ENCODE data around the gene NTN4.

NTN4 gene

GRCh38 chr12:95717316-95717928 is 73.1 kb downstream of the NTN4 start:
- WGBS (ENCODE audit: extremely low coverage, insufficient coverage, low lambda C conversion rate) = 100% methylated on average over 1 of the region's 5 CpGs
- Histone ChIP-seq H4K8ac (ENCODE audit: low read depth, low read length) (no peak overlapping the region), H2BK15ac (replicated peaks; ENCODE audit: low read depth) (no peak overlapping the region), H3K4ac (ENCODE audit: low read depth, low read length) (no peak overlapping the region), H3K79me2 (ENCODE audit: control insufficient read depth, insufficient read depth, low read length) (no peaks in the 10 kb centered on the region), H3K18ac (ENCODE audit: low read length) (no peak overlapping the region), H3K36me3 (ENCODE audit: control insufficient read depth, insufficient read depth, low read length) (no peaks in the 10 kb centered on the region), H3K27ac (ENCODE audit: low read depth, low read length) (no peak overlapping the region), H3K23ac (ENCODE audit: low read length) (no peak overlapping the region), H2AK5ac (ENCODE audit: low read length) (no peak overlapping the region), H3K4me3 (ENCODE audit: low read length) (no peak overlapping the region), H3K4me1 (ENCODE audit: control insufficient read depth, low read depth, low read length) (no peaks in the 10 kb centered on the region), H2BK5ac (ENCODE audit: low read length) (no peak overlapping the region), H3K4me2 (ENCODE audit: low read length) (no peak overlapping the region), H3K79me1 (ENCODE audit: low read length) (no peaks in the 10 kb centered on the region), H3K56ac (ENCODE audit: low read length) (no peak overlapping the region), H3K9ac (ENCODE audit: low read length) (no peak overlapping the region), H3K27me3 (ENCODE audit: insufficient read depth, low read length, poor library complexity) (no peaks in the 10 kb centered on the region), H4K5ac (ENCODE audit: low read length) (no peak overlapping the region), H2BK120ac (ENCODE audit: low read depth, low read length) (no peak overlapping the region)
- DNase-seq = no peak

DNA sequence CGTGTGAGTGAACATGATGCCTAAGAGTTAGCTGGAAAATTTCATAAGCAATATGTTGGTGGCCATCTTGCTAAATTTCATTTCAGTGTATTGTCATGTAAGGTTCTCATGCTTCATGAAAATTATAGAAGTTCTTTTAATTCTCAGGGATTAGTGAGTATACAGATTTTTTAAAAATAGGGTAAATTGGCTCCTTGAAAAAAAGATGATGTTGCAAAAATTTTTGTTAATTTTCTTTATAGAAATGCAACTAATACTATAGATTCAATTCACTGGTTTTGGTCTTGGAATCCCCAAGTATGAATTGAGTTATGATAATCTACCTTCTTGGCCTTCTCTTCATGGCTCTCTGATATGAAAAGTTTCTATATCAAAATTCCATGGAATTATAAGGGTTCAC is 75.4 kb downstream of the NTN4 start:
- H3K23ac ChIP-seq (ENCODE audit: low read length) = no peak overlapping the region
- H3K36me3 ChIP-seq (ENCODE audit: control insufficient read depth, insufficient read depth, low read length) = no peaks in the 10 kb centered on the region
- no peak overlapping the region for H3K4ac ChIP-seq (ENCODE audit: low read depth, low read length)
- no peak for DNase-seq
- H2BK5ac ChIP-seq (ENCODE audit: low read length) = no peak overlapping the region
- no peak overlapping the region for H2BK15ac ChIP-seq (replicated peaks; ENCODE audit: low read depth)
- no peak overlapping the region for H4K5ac ChIP-seq (ENCODE audit: low read length)
- no peaks in the 10 kb centered on the region for H3K79me2 ChIP-seq (ENCODE audit: control insufficient read depth, insufficient read depth, low read length)
- WGBS (ENCODE audit: extremely low coverage, insufficient coverage, low lambda C conversion rate) = no CpG with 5 or more reads among the region's 1 CpG
- no peak overlapping the region for H3K4me2 ChIP-seq (ENCODE audit: low read length)
- H3K4me3 ChIP-seq (ENCODE audit: low read length) = no peak overlapping the region
- no peak overlapping the region for H3K27ac ChIP-seq (ENCODE audit: low read depth, low read length)
- no peak overlapping the region for H3K18ac ChIP-seq (ENCODE audit: low read length)
- no peak overlapping the region for H2AK5ac ChIP-seq (ENCODE audit: low read length)
- no peaks in the 10 kb centered on the region for H3K27me3 ChIP-seq (ENCODE audit: insufficient read depth, low read length, poor library complexity)
- H4K8ac ChIP-seq (ENCODE audit: low read depth, low read length) = no peak overlapping the region
- no peak overlapping the region for H3K56ac ChIP-seq (ENCODE audit: low read length)
- no peaks in the 10 kb centered on the region for H3K79me1 ChIP-seq (ENCODE audit: low read length)
- H2BK120ac ChIP-seq (ENCODE audit: low read depth, low read length) = no peak overlapping the region
- no peaks in the 10 kb centered on the region for H3K4me1 ChIP-seq (ENCODE audit: control insufficient read depth, low read depth, low read length)
- H3K9ac ChIP-seq (ENCODE audit: low read length) = no peak overlapping the region

GRCh38 chr12:95712269-95712668 is 78.3 kb downstream of the NTN4 start:
- Histone ChIP-seq H3K4me1 (ENCODE audit: control insufficient read depth, low read depth, low read length) (no peaks in the 10 kb centered on the region), H3K4me3 (ENCODE audit: low read length) (no peak overlapping the region), H4K5ac (ENCODE audit: low read length) (no peak overlapping the region), H2BK120ac (ENCODE audit: low read depth, low read length) (no peak overlapping the region), H3K56ac (ENCODE audit: low read length) (no peak overlapping the region), H3K36me3 (ENCODE audit: control insufficient read depth, insufficient read depth, low read length) (no peaks in the 10 kb centered on the region), H4K8ac (ENCODE audit: low read depth, low read length) (no peak overlapping the region), H2BK15ac (replicated peaks; ENCODE audit: low read depth) (no peak overlapping the region), H3K18ac (ENCODE audit: low read length) (no peak overlapping the region), H3K27me3 (ENCODE audit: insufficient read depth, low read length, poor library complexity) (no peaks in the 10 kb centered on the region), H3K23ac (ENCODE audit: low read length) (no peak overlapping the region), H3K79me2 (ENCODE audit: control insufficient read depth, insufficient read depth, low read length) (no peaks in the 10 kb centered on the region), H3K4ac (ENCODE audit: low read depth, low read length) (no peak overlapping the region), H3K79me1 (ENCODE audit: low read length) (no peaks in the 10 kb centered on the region), H2BK5ac (ENCODE audit: low read length) (no peak overlapping the region), H3K9ac (ENCODE audit: low read length) (no peak overlapping the region), H2AK5ac (ENCODE audit: low read length) (no peak overlapping the region), H3K4me2 (ENCODE audit: low read length) (no peak overlapping the region), H3K27ac (ENCODE audit: low read depth, low read length) (no peak overlapping the region)
- no peak for DNase-seq
- no CpG with 5 or more reads among the region's 3 CpGs for WGBS (ENCODE audit: extremely low coverage, insufficient coverage, low lambda C conversion rate)

- Histone ChIP-seq H2BK5ac (ENCODE audit: low read length) (no peak overlapping the region), H2AK5ac (ENCODE audit: low read length) (no peak overlapping the region), H3K79me2 (ENCODE audit: control insufficient read depth, insufficient read depth, low read length) (no peaks in the 10 kb centered on the region), H3K27me3 (ENCODE audit: insufficient read depth, low read length, poor library complexity) (no peaks in the 10 kb centered on the region), H2BK120ac (ENCODE audit: low read depth, low read length) (no peak overlapping the region), H3K23ac (ENCODE audit: low read length) (no peak overlapping the region), H2BK15ac (replicated peaks; ENCODE audit: low read depth) (no peak overlapping the region), H3K4me3 (ENCODE audit: low read length) (no peak overlapping the region), H3K56ac (ENCODE audit: low read length) (no peak overlapping the region), H4K8ac (ENCODE audit: low read depth, low read length) (no peak overlapping the region), H3K36me3 (ENCODE audit: control insufficient read depth, insufficient read depth, low read length) (no peaks in the 10 kb centered on the region), H3K18ac (ENCODE audit: low read length) (no peak overlapping the region), H3K4me2 (ENCODE audit: low read length) (no peak overlapping the region), H3K4me1 (ENCODE audit: control insufficient read depth, low read depth, low read length) (no peaks in the 10 kb centered on the region), H4K5ac (ENCODE audit: low read length) (no peak overlapping the region), H3K4ac (ENCODE audit: low read depth, low read length) (no peak overlapping the region), H3K79me1 (ENCODE audit: low read length) (no peaks in the 10 kb centered on the region), H3K27ac (ENCODE audit: low read depth, low read length) (no peak overlapping the region), H3K9ac (ENCODE audit: low read length) (no peak overlapping the region)
- no peak for DNase-seq
- WGBS (ENCODE audit: extremely low coverage, insufficient coverage, low lambda C conversion rate) = no CpG with 5 or more reads among the region's 8 CpGs
These were observed 80.2 kb downstream of the NTN4 start for GRCh38 chr12:95710386-95710785.

- H3K27me3 ChIP-seq (ENCODE audit: insufficient read depth, low read length, poor library complexity) = no peaks in the 10 kb centered on the region
- no peak overlapping the region for H3K9ac ChIP-seq (ENCODE audit: low read length)
- no peak overlapping the region for H3K56ac ChIP-seq (ENCODE audit: low read length)
- H2BK120ac ChIP-seq (ENCODE audit: low read depth, low read length) = no peak overlapping the region
- no peak overlapping the region for H4K8ac ChIP-seq (ENCODE audit: low read depth, low read length)
- no peaks in the 10 kb centered on the region for H3K79me2 ChIP-seq (ENCODE audit: control insufficient read depth, insufficient read depth, low read length)
- DNase-seq = no peak
- H3K18ac ChIP-seq (ENCODE audit: low read length) = no peak overlapping the region
- no peaks in the 10 kb centered on the region for H3K79me1 ChIP-seq (ENCODE audit: low read length)
- H2BK5ac ChIP-seq (ENCODE audit: low read length) = no peak overlapping the region
- no peak overlapping the region for H2BK15ac ChIP-seq (replicated peaks; ENCODE audit: low read depth)
- no peaks in the 10 kb centered on the region for H3K36me3 ChIP-seq (ENCODE audit: control insufficient read depth, insufficient read depth, low read length)
- no peak overlapping the region for H3K4me3 ChIP-seq (ENCODE audit: low read length)
- H3K4me2 ChIP-seq (ENCODE audit: low read length) = no peak overlapping the region
- no peak overlapping the region for H3K23ac ChIP-seq (ENCODE audit: low read length)
- no peaks in the 10 kb centered on the region for H3K4me1 ChIP-seq (ENCODE audit: control insufficient read depth, low read depth, low read length)
- no peak overlapping the region for H3K27ac ChIP-seq (ENCODE audit: low read depth, low read length)
- H4K5ac ChIP-seq (ENCODE audit: low read length) = no peak overlapping the region
- no peak overlapping the region for H2AK5ac ChIP-seq (ENCODE audit: low read length)
- H3K4ac ChIP-seq (ENCODE audit: low read depth, low read length) = no peak overlapping the region
- 100% methylated on average over 1 of the region's 2 CpGs for WGBS (ENCODE audit: extremely low coverage, insufficient coverage, low lambda C conversion rate)
These were observed 81.4 kb downstream of the NTN4 start for GRCh38 chr12:95709152-95709551.

DNA sequence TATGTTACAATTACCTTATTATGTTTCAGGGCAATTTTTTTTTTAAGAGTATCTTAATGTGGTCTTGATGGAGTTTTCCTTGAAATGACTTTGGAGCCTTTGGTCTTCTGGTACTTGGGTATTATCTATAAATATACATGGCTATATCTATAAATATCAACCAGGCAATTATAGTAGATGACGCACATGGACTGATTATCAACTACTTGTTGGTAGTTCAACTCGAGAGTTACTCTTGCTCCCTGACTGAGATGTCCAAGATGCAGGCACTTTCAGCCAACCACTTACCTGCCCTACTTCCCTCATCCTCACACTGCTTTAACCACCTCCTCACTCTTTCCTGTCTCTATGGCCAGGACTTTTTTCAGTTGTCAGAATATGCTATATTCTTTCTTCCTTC is 85.4 kb downstream of the NTN4 start:
- H2BK120ac ChIP-seq (ENCODE audit: low read depth, low read length) = no peak overlapping the region
- no peaks in the 10 kb centered on the region for H3K79me2 ChIP-seq (ENCODE audit: control insufficient read depth, insufficient read depth, low read length)
- H4K5ac ChIP-seq (ENCODE audit: low read length) = no peak overlapping the region
- no peak overlapping the region for H3K4me3 ChIP-seq (ENCODE audit: low read length)
- no peak overlapping the region for H3K56ac ChIP-seq (ENCODE audit: low read length)
- H3K18ac ChIP-seq (ENCODE audit: low read length) = no peak overlapping the region
- no CpG with 5 or more reads among the region's 2 CpGs for WGBS (ENCODE audit: extremely low coverage, insufficient coverage, low lambda C conversion rate)
- no peak overlapping the region for H2BK15ac ChIP-seq (replicated peaks; ENCODE audit: low read depth)
- no peak overlapping the region for H3K27ac ChIP-seq (ENCODE audit: low read depth, low read length)
- no peak overlapping the region for H2AK5ac ChIP-seq (ENCODE audit: low read length)
- H3K4me2 ChIP-seq (ENCODE audit: low read length) = no peak overlapping the region
- no peak for DNase-seq
- no peaks in the 10 kb centered on the region for H3K36me3 ChIP-seq (ENCODE audit: control insufficient read depth, insufficient read depth, low read length)
- no peak overlapping the region for H3K9ac ChIP-seq (ENCODE audit: low read length)
- no peaks in the 10 kb centered on the region for H3K79me1 ChIP-seq (ENCODE audit: low read length)
- no peak overlapping the region for H4K8ac ChIP-seq (ENCODE audit: low read depth, low read length)
- H3K23ac ChIP-seq (ENCODE audit: low read length) = no peak overlapping the region
- no peaks in the 10 kb centered on the region for H3K4me1 ChIP-seq (ENCODE audit: control insufficient read depth, low read depth, low read length)
- no peak overlapping the region for H3K4ac ChIP-seq (ENCODE audit: low read depth, low read length)
- H3K27me3 ChIP-seq (ENCODE audit: insufficient read depth, low read length, poor library complexity) = no peaks in the 10 kb centered on the region
- no peak overlapping the region for H2BK5ac ChIP-seq (ENCODE audit: low read length)
